OCI-LY7 (cell line): Measurements from ENCODE around the gene NCOA7. TPM values are rescaled to one million over a fixed set of nuclear protein-coding genes. Genes with fewer than 3 reads are reported as not detected.

Source experiments
- BruUV-seq: library from RNA; stranded (reverse); fragments of 400-500 nt; replicated peaks from 2 replicates; lab custom pipeline; 2021; lab: Mats Ljungman, UMichigan
- CTCF ChIA-PET: fragments of 300-600 bp; sonication (Branson Sonifier 250); formaldehyde crosslinking; loops from one replicate; lab custom pipeline; 2022; ENCODE audit warnings: antibody characterized with exemption; ENCODE audit not compliant: unreplicated experiment; lab: Charles Lee
- POLR2A ChIA-PET: fragments of 300-600 bp; sonication (Branson Sonifier 250); formaldehyde crosslinking; loops from one replicate; lab custom pipeline; 2022; ENCODE audit warnings: antibody characterized with exemption; lab: Charles Lee
- DNase-seq: peaks from one replicate; pipeline ENCODE4 v3.0.0-alpha.2; 2015; ENCODE audit warnings: low spot score
- H2AFZ ChIP-seq: fragments of 200-600 bp; sonication (generic), shearing (Covaris generic); 2 replicates; pipeline ENCODE4 v1.6.1; 2014; ENCODE audit warnings: mild to moderate bottlenecking, antibody characterized with exemption, low read length, moderate library complexity
- H3K27ac ChIP-seq: fragments of 200-600 bp; sonication (generic); 2 replicates; pipeline ENCODE4 v1.5.1; 2014; ENCODE audit warnings: mixed run types, low read depth, mild to moderate bottlenecking, moderate library complexity, low read length, inconsistent platforms; ENCODE audit not compliant: poor library complexity, severe bottlenecking
- H3K36me3 ChIP-seq: fragments of 200-600 bp; sonication (generic); 2 replicates; pipeline ENCODE4 v1.6.1; 2014; ENCODE audit warnings: mild to moderate bottlenecking, antibody characterized with exemption, low read length, moderate library complexity, mixed read lengths; ENCODE audit not compliant: insufficient read depth
- H3K4me1 ChIP-seq: fragments of 200-600 bp; sonication (generic); 2 replicates; pipeline ENCODE4 v1.5.1; 2014; ENCODE audit warnings: mild to moderate bottlenecking, low read length; ENCODE audit not compliant: insufficient read depth, poor library complexity, severe bottlenecking
- H3K4me2 ChIP-seq: fragments of 200-600 bp; sonication (generic); 2 replicates; pipeline ENCODE4 v1.6.1; 2014; ENCODE audit warnings: mild to moderate bottlenecking, low read length
- H3K4me3 ChIP-seq: fragments of 200-600 bp; sonication (generic); 2 replicates; pipeline ENCODE4 v1.5.1; 2014; ENCODE audit warnings: mild to moderate bottlenecking, low read depth, low read length; ENCODE audit not compliant: poor library complexity, severe bottlenecking
- H3K79me2 ChIP-seq: fragments of 200-600 bp; sonication (generic); 2 replicates; pipeline ENCODE4 v1.6.1; 2016; ENCODE audit warnings: low read depth, mild to moderate bottlenecking, low read length, moderate library complexity, mixed read lengths; ENCODE audit not compliant: insufficient read depth
- H3K9me2 ChIP-seq: fragments of 200-600 bp; sonication (generic); 2 replicates; pipeline ENCODE4 v1.6.1; 2016; ENCODE audit warnings: mild to moderate bottlenecking, low read length, mixed read lengths; ENCODE audit not compliant: insufficient read depth
- H3K9me3 ChIP-seq: fragments of 200-600 bp; sonication (generic); 2 replicates; pipeline ENCODE4 v1.6.1; 2014; ENCODE audit warnings: mild to moderate bottlenecking, mixed run types, low read length, mixed read lengths
- H4K20me1 ChIP-seq: fragments of 200-600 bp; sonication (generic); 2 replicates; pipeline ENCODE4 v1.6.1; 2014; ENCODE audit warnings: mild to moderate bottlenecking, antibody characterized with exemption, low read length, moderate library complexity, mixed read lengths; ENCODE audit not compliant: insufficient read depth
- EZH2phosphoT487 ChIP-seq: fragments of 200-600 bp; sonication (generic); IDR thresholded peaks from 2 replicates; pipeline ENCODE4 v1.6.1; 2018; ENCODE audit warnings: low read depth, borderline replicate concordance, mild to moderate bottlenecking, mixed run types, antibody characterized with exemption, low read length, moderate library complexity, mixed read lengths
- intact Hi-C: fragments of 100-400 bp; cut with micrococcal nuclease; formaldehyde crosslinking; loops from one replicate; pipeline ENCODE4 v1.10.0; 2022; ENCODE audit not compliant: unreplicated experiment
- total RNA-seq, 2 experiments: library from RNA; depleted of rRNA in 1 of 2; stranded (reverse); fragments of >200 nt in 1 of 2; shearing (Covaris generic) in 1 of 2; gene quantifications; 2 replicates each; pipeline ENCODE4 v1.2.3, GENCODE V29; 2014 to 2022
- TF ChIP-seq, protein P1 (sequence below): fragments of 200-600 bp; sonication (generic); conservative IDR thresholded peaks from 2 replicates; pipeline ENCODE4 v1.5.1; 2014; ENCODE audit warnings: mild to moderate bottlenecking, antibody characterized with exemption, low read length, moderate library complexity, mixed read lengths

The NCOA7 gene
- total RNA-seq, 2 experiments from 2014 or later = 14.8 to 52.2 TPM

DNA sequence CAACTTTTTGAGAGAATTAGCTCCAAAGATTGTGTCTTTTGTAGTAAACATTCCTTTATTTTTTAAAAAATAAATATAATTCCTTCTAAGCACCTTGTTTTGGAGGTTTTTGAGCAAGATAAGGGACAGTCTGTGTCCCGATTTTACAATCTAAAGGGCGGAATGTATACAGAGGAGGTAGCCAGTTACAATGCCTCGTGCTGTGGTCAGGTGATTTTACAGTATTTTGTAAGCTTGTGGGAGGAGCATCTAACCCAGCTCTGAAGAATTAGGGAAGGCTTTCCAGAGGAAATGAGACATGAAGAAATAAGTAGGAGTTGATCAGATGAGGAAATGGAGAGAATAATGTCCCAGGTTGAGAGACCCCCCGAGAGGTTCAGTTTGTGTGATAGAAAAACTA, 167.1 kb downstream of the NCOA7 start:
- BruUV-seq = no TSS peak
- TF ChIP-seq EZH2phosphoT487 = no peak
- TF ChIP-seq, protein P1, sequence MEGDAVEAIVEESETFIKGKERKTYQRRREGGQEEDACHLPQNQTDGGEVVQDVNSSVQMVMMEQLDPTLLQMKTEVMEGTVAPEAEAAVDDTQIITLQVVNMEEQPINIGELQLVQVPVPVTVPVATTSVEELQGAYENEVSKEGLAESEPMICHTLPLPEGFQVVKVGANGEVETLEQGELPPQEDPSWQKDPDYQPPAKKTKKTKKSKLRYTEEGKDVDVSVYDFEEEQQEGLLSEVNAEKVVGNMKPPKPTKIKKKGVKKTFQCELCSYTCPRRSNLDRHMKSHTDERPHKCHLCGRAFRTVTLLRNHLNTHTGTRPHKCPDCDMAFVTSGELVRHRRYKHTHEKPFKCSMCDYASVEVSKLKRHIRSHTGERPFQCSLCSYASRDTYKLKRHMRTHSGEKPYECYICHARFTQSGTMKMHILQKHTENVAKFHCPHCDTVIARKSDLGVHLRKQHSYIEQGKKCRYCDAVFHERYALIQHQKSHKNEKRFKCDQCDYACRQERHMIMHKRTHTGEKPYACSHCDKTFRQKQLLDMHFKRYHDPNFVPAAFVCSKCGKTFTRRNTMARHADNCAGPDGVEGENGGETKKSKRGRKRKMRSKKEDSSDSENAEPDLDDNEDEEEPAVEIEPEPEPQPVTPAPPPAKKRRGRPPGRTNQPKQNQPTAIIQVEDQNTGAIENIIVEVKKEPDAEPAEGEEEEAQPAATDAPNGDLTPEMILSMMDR = no peak
- no peaks in the 10 kb centered on the region for H3K9me2 ChIP-seq
- H2AFZ ChIP-seq = no peak overlapping the region
- H3K9me3 ChIP-seq = no peaks in the 10 kb centered on the region
- intact Hi-C loops = loop anchor here (2.0 kb wide), 1 partner anchor 657 kb away; the partner anchor contains the start of gene HDDC2
- peaks cover 16% of the 10 kb centered on the region for H3K79me2 ChIP-seq
- H3K4me3 ChIP-seq = peak overlapping the region; percentile 79
- ChIA-PET POLR2A (interaction anchor here (0.6 to 5.4 kb wide), 4 partner anchors 37 to 757 kb away, joined by 3 to 69 read pairs (median 32); partner anchors contain the start of gene NCOA7), CTCF (interaction anchor here (0.6 to 3.3 kb wide), 3 partner anchors 17 to 167 kb away, joined by 4 to 29 read pairs (median 7); partner anchors contain the start of genes NCOA7 and TRMT11)
- peaks cover 20% of the 10 kb centered on the region for H3K4me1 ChIP-seq
- DNase-seq = no peak
- H3K4me2 ChIP-seq = peak overlapping the region; percentile 90
- peaks cover 4% of the 10 kb centered on the region for H3K36me3 ChIP-seq
- no peak overlapping the region for H3K27ac ChIP-seq
- H4K20me1 ChIP-seq = no peaks in the 10 kb centered on the region

DNA sequence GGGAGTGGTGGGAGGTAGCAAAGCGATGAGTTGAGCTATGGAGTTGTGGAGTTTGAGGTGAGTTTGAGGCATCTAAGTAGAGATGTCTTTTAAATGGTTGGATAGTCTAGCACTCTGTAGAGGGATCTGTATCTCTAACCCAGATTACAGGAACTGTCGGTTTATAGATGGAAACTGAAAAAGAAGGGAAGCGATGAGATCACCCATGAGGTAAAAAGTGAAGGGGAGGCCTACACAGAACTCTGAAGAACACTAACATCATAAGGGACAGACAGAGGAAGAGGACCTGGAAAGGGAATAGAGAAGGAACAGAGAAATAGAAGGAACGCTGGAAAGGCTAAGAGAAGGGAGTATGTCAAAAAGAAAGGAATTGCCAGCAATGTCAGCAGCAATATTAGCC, 168.3 kb downstream of the NCOA7 start:
- POLR2A ChIA-PET = interaction anchor here (1.5 to 5.4 kb wide), 2 partner anchors 167 to 176 kb away, joined by 5 to 69 read pairs; no protein-coding TSS in a partner anchor
- BruUV-seq = no TSS peak
- intact Hi-C loops = no loop called here
- Histone ChIP-seq H3K79me2 (peaks cover 16% of the 10 kb centered on the region), H3K36me3 (peaks cover 4% of the 10 kb centered on the region), H3K9me2 (no peaks in the 10 kb centered on the region), H2AFZ (no peak overlapping the region), H4K20me1 (no peaks in the 10 kb centered on the region), H3K4me1 (peaks cover 20% of the 10 kb centered on the region), H3K27ac (no peak overlapping the region), H3K4me3 (no peak overlapping the region), H3K4me2 (peak overlapping the region; percentile 90; the same call in 1 of the 2 replicates), H3K9me3 (no peaks in the 10 kb centered on the region)
- no peak for TF ChIP-seq EZH2phosphoT487
- TF ChIP-seq, protein P1 = no peak
- no peak for DNase-seq
- CTCF ChIA-PET = interaction anchor here (2.3 kb wide), 1 partner anchor 28 kb away, joined by 7 read pairs; the partner anchor contains the start of gene TRMT11

DNA sequence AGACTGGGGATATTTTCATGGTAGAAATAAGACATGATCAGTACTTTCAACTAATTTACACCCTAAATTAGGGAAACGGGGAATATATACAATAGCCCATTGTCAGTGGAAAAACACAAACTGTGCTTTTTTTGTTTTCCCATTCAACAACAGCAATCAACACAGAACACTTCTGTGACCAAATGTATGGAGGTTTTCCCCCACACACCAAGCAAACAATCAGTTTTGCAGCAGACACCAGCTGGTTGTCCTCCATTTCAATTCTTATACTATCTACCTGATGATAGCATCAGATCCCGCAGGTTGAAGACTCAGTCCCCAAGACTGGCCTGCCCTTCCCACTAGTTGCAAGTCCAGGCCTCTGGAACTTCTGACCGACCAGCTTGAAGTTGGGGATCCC, 170.4 kb downstream of the NCOA7 start:
- intact Hi-C loops = no loop called here
- DNase-seq = no peak
- no peak overlapping the region for H2AFZ ChIP-seq
- H3K4me1 ChIP-seq = peaks cover 13% of the 10 kb centered on the region
- H3K79me2 ChIP-seq = peaks cover 21% of the 10 kb centered on the region
- H3K4me3 ChIP-seq = no peak overlapping the region
- TF ChIP-seq EZH2phosphoT487 = no peak
- TF ChIP-seq, protein P1 = no peak
- H4K20me1 ChIP-seq = no peaks in the 10 kb centered on the region
- CTCF ChIA-PET = no interaction called here
- H3K9me3 ChIP-seq = no peaks in the 10 kb centered on the region
- no peak overlapping the region for H3K27ac ChIP-seq
- BruUV-seq = no TSS peak
- H3K9me2 ChIP-seq = no peaks in the 10 kb centered on the region
- POLR2A ChIA-PET = interaction anchor here (0.6 to 1.2 kb wide), 2 partner anchors 19 to 175 kb away, joined by 3 read pairs; no protein-coding TSS in a partner anchor
- H3K4me2 ChIP-seq = no peak overlapping the region
- H3K36me3 ChIP-seq = peaks cover 4% of the 10 kb centered on the region
